HCT116 (cell line): ENCODE results near the gene GPRC5C. TPM values are rescaled to one million over a fixed set of nuclear protein-coding genes. Genes with fewer than 3 reads are reported as not detected.

Experiments used
- ATAC-seq: fragments of 200-7000 bp; cut with Tn5 transposase; 2 replicates; pipeline ENCODE4 v1.9.1; 2020; ENCODE audit warnings: mild to moderate bottlenecking, moderate library complexity
- BruUV-seq: library from RNA; stranded (reverse); fragments of 400-500 nt; replicated peaks from 2 replicates; lab custom pipeline; 2021; lab: Mats Ljungman, UMichigan
- CTCF ChIA-PET: fragments of 300-600 bp; sonication (Branson Sonifier 250); formaldehyde crosslinking; loops from one replicate; lab custom pipeline; 2021; ENCODE audit warnings: antibody characterized with exemption; lab: Charles Lee
- POLR2A ChIA-PET: fragments of 300-600, 350-600 bp; sonication (Branson Sonifier 250); formaldehyde crosslinking; loops from one replicate; lab custom pipeline; 2021; ENCODE audit warnings: antibody characterized with exemption; lab: Charles Lee
- RAD21 ChIA-PET, 2 experiments: fragments of 300-600 bp; sonication (Branson Sonifier 250); formaldehyde crosslinking; loops; one replicate each; lab custom pipeline; 2023; ENCODE audit warnings: low total read pairs in 2 of 2; ENCODE audit not compliant: uncharacterized antibody in 2 of 2, unreplicated experiment in 2 of 2, low non-redundant PET in 1 of 2; lab: Charles Lee
- DNase-seq: peaks from one replicate; pipeline ENCODE4 v3.0.0-alpha.2; 2010; ENCODE audit warnings: low read depth, low spot score
- H2AFZ ChIP-seq: fragments of 200-600 bp; shearing (Covaris generic), sonication (generic); 2 replicates; pipeline ENCODE4 v1.6.1; 2017; ENCODE audit warnings: low read depth, mixed run types, mixed read lengths, antibody characterized with exemption, low read length; ENCODE audit not compliant: poor library complexity, severe bottlenecking
- H3K27ac ChIP-seq: 2 replicates; pipeline ENCODE4 v1.5.1; 2012; ENCODE audit warnings: low read depth, low read length
- H3K27me3 ChIP-seq: fragments of 200-600 bp; sonication (generic); 2 replicates; pipeline ENCODE4 v1.6.1; 2016; ENCODE audit warnings: mixed run types, low read length, mixed read lengths; ENCODE audit not compliant: insufficient read depth
- H3K36me3 ChIP-seq, 2 experiments: fragments of 200-500 bp in 1 of 2; fragments of 200-600 bp in 1 of 2; sonication (Bioruptor generic) in 1 of 2; sonication (generic) in 1 of 2; 2 replicates each; pipeline versions ENCODE4 v1.5.1 to v1.6.1; 2014 to 2016; ENCODE audit warnings: low read length in 2 of 2, inconsistent platforms in 1 of 2, mixed read lengths in 1 of 2, mixed run types in 1 of 2; ENCODE audit not compliant: insufficient read depth in 2 of 2, control insufficient read depth in 1 of 2
- H3K4me1 ChIP-seq, 2 experiments: fragments of 200-600 bp in 1 of 2; sonication (generic) in 1 of 2; 2 replicates each; pipeline versions ENCODE4 v1.5.1 to v1.6.1; 2012 to 2017; ENCODE audit warnings: low read length in 2 of 2, inconsistent platforms in 1 of 2, mild to moderate bottlenecking in 1 of 2, mixed read lengths in 1 of 2, mixed run types in 1 of 2, moderate library complexity in 1 of 2; ENCODE audit not compliant: insufficient read depth in 2 of 2, control insufficient read depth in 1 of 2
- H3K4me2 ChIP-seq: fragments of 200-600 bp; sonication (generic); 2 replicates; pipeline ENCODE4 v1.6.1; 2017; ENCODE audit warnings: mixed run types, low read length, mixed read lengths
- H3K4me3 ChIP-seq, 2 experiments: fragments of 200-600 bp in 1 of 2; sonication (generic) in 1 of 2; replicated peaks in 1 of 2; 2 replicates each; pipeline ENCODE4 v1.5.1; 2011 to 2016; ENCODE audit warnings: low read length in 2 of 2, control low read depth in 1 of 2, low read depth in 1 of 2, mild to moderate bottlenecking in 1 of 2, mixed read lengths in 1 of 2, mixed run types in 1 of 2
- H3K79me2 ChIP-seq: fragments of 200-600 bp; sonication (generic); 2 replicates; pipeline ENCODE4 v1.6.1; 2017; ENCODE audit warnings: mild to moderate bottlenecking, mixed run types, low read length, moderate library complexity, mixed read lengths; ENCODE audit not compliant: insufficient read depth
- H3K9ac ChIP-seq: fragments of 200-600 bp; sonication (generic); 2 replicates; pipeline ENCODE4 v1.6.1; 2016; ENCODE audit warnings: low read length, mixed read lengths
- H3K9me2 ChIP-seq: fragments of 200-600 bp; sonication (generic), shearing (Covaris generic); 2 replicates; pipeline ENCODE4 v1.6.1; 2017; ENCODE audit warnings: mixed run types, mild to moderate bottlenecking, moderate library complexity; ENCODE audit not compliant: insufficient read depth
- H3K9me3 ChIP-seq, 2 experiments: fragments of 200-500 bp in 1 of 2; fragments of 200-600 bp in 1 of 2; sonication (Bioruptor generic) in 1 of 2; sonication (generic) in 1 of 2; 2 replicates each; pipeline ENCODE4 v1.6.1; 2014 to 2017; ENCODE audit warnings: low read length in 2 of 2, mixed read lengths in 2 of 2, inconsistent platforms in 1 of 2, low read depth in 1 of 2, mild to moderate bottlenecking in 1 of 2, mixed run types in 1 of 2, moderate library complexity in 1 of 2; ENCODE audit not compliant: control insufficient read depth in 1 of 2, insufficient read depth in 1 of 2
- H4K20me1 ChIP-seq: fragments of 200-600 bp; sonication (generic), shearing (Covaris generic); 2 replicates; pipeline ENCODE4 v1.6.1; 2017; ENCODE audit warnings: mixed run types, mild to moderate bottlenecking, moderate library complexity; ENCODE audit not compliant: insufficient read depth
- ATF3 ChIP-seq: IDR thresholded peaks from 2 replicates; pipeline ENCODE4 v1.6.1; 2012
- CTCF ChIP-seq, 3 experiments: fragments of 200-600 bp in 1 of 3; sonication (generic) in 1 of 3; IDR thresholded peaks in 2 of 3; conservative IDR thresholded peaks in 1 of 3; 2 replicates each; pipeline ENCODE4 v1.5.1; 2012 to 2017; ENCODE audit warnings: low read depth in 2 of 3, low read length in 2 of 3, antibody characterized with exemption in 1 of 3, borderline replicate concordance in 1 of 3, control low read depth in 1 of 3, mild to moderate bottlenecking in 1 of 3, mixed read lengths in 1 of 3, mixed run types in 1 of 3, moderate library complexity in 1 of 3; ENCODE audit not compliant: insufficient read depth in 1 of 3
- EGR1 ChIP-seq: IDR thresholded peaks from 2 replicates; pipeline ENCODE4 v1.6.1; 2012; ENCODE audit warnings: low read depth
- EZH2 ChIP-seq: fragments of 200-600 bp; sonication (generic); IDR thresholded peaks from 2 replicates; pipeline ENCODE4 v1.6.1; 2017; ENCODE audit warnings: antibody characterized with exemption, mixed run types
- EZH2phosphoT487 ChIP-seq: fragments of 200-600 bp; IDR thresholded peaks from 2 replicates; pipeline ENCODE4 v1.6.1; 2018; ENCODE audit warnings: antibody characterized with exemption, borderline replicate concordance
- FOSL1 ChIP-seq: IDR thresholded peaks from 2 replicates; pipeline ENCODE4 v1.6.1; 2012; ENCODE audit warnings: low read depth
- POLR2AphosphoS5 ChIP-seq: IDR thresholded peaks from 2 replicates; pipeline ENCODE4 v1.6.1; 2011; ENCODE audit warnings: mild to moderate bottlenecking, low read depth, low read length, moderate library complexity
- RAD21 ChIP-seq: IDR thresholded peaks from 2 replicates; pipeline ENCODE4 v1.6.1; 2012; ENCODE audit warnings: low read depth, mild to moderate bottlenecking
- SIN3A ChIP-seq: IDR thresholded peaks from 2 replicates; pipeline ENCODE4 v1.6.1; 2012; ENCODE audit warnings: low read depth
- SP1 ChIP-seq: IDR thresholded peaks from 2 replicates; pipeline ENCODE4 v1.6.1; 2012; ENCODE audit warnings: low read depth
- SRF ChIP-seq: IDR thresholded peaks from 2 replicates; pipeline ENCODE4 v1.6.1; 2012; ENCODE audit warnings: low read depth
- TCF7L2 ChIP-seq: IDR thresholded peaks from 2 replicates; pipeline ENCODE4 v1.7.0; 2011; ENCODE audit warnings: borderline replicate concordance, inconsistent platforms; ENCODE audit not compliant: insufficient read depth, insufficient read length; ENCODE audit errors: extremely low read depth
- ZFX ChIP-seq: fragments of 450-650 bp; IDR thresholded peaks from 2 replicates; pipeline ENCODE4 v1.6.1; 2017
- intact Hi-C: fragments of 100-400 bp; cut with micrococcal nuclease; formaldehyde crosslinking; loops from 2 replicates; pipeline ENCODE4 v1.10.0; 2022
- total RNA-seq: library from RNA; stranded (reverse); gene quantifications from one replicate; pipeline ENCODE4 v1.2.1, GENCODE V29; 2021; ENCODE audit not compliant: unreplicated experiment
- TF ChIP-seq, protein P1 (sequence below): IDR thresholded peaks from 2 replicates; pipeline ENCODE4 v1.6.1; 2011; ENCODE audit warnings: mild to moderate bottlenecking, low read length, moderate library complexity; ENCODE audit not compliant: insufficient replicate concordance; ENCODE audit errors: extremely low read depth

The GPRC5C gene
- total RNA-seq, 1 experiment from 2014 or later = 54.4 TPM

DNA sequence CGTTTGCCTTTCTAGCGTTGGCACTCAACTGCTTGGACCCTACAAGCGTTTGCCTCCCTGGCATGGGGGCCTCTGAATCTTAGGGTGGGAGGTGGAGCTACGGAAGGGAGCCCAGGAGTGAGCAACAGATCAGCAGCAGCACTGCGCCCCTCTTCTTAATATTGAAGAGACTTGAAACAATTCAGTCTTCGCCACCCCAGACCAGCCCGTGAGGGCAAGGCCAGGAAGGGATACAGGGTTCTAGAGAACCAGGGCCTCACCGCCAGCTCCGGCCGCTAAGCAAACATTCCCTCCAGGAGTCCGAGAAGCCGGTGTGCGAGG, 1.5 kb upstream of the GPRC5C start:
- TF ChIP-seq, protein P1, sequence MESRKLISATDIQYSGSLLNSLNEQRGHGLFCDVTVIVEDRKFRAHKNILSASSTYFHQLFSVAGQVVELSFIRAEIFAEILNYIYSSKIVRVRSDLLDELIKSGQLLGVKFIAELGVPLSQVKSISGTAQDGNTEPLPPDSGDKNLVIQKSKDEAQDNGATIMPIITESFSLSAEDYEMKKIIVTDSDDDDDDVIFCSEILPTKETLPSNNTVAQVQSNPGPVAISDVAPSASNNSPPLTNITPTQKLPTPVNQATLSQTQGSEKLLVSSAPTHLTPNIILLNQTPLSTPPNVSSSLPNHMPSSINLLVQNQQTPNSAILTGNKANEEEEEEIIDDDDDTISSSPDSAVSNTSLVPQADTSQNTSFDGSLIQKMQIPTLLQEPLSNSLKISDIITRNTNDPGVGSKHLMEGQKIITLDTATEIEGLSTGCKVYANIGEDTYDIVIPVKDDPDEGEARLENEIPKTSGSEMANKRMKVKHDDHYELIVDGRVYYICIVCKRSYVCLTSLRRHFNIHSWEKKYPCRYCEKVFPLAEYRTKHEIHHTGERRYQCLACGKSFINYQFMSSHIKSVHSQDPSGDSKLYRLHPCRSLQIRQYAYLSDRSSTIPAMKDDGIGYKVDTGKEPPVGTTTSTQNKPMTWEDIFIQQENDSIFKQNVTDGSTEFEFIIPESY = no peak
- no peak for TF ChIP-seq TCF7L2
- no peak for TF ChIP-seq SP1
- no peak for TF ChIP-seq SIN3A
- no peak for TF ChIP-seq RAD21
- TF ChIP-seq ZFX = no peak
- no peak for TF ChIP-seq EZH2
- TF ChIP-seq ATF3 = no peak
- no peak for TF ChIP-seq EGR1
- no peak for TF ChIP-seq POLR2AphosphoS5
- TF ChIP-seq FOSL1 = no peak
- TF ChIP-seq CTCF (IDR thresholded peaks at IDR 0.05 in 2 of 3, conservative IDR thresholded peaks at IDR 0.05 in 1 of 3; ENCODE audit: borderline replicate concordance in 1 of 3, insufficient read depth in 1 of 3, low read depth in 2 of 3, low read length in 2 of 3) = no peak
- TF ChIP-seq EZH2phosphoT487 = no peak
- no peak for TF ChIP-seq SRF
- Histone ChIP-seq H3K9me3 (no peaks in the 10 kb centered on the region), H3K9ac (peak overlapping the region; percentile 66), H3K79me2 (peaks cover 3% of the 10 kb centered on the region; the same call in 1 of the 2 replicates), H4K20me1 (no peaks in the 10 kb centered on the region), H2AFZ (peak overlapping the region; percentile 25), H3K4me1 (peaks cover 40 to 65% of the 10 kb centered on the region in 2 experiments), H3K4me3 (peak overlapping the region; percentile 64 to 70), H3K4me2 (peak overlapping the region; percentile 86), H3K27me3 (no peaks in the 10 kb centered on the region), H3K9me2 (no peaks in the 10 kb centered on the region), H3K27ac (peak overlapping the region; percentile 89), H3K36me3 (no peaks in the 10 kb centered on the region)
- ATAC-seq = no peak
- intact Hi-C loops = loop anchor here (2.0 kb wide), 1 partner anchor 14 kb away; no protein-coding TSS in a partner anchor
- no peak for DNase-seq
- BruUV-seq = TSS peak; percentile 67
- ChIA-PET CTCF (interaction anchor here (0.8 to 1.2 kb wide), 4 partner anchors 9 to 62 kb away, joined by 3 to 4 read pairs (median 4); partner anchors contain the start of gene GPR142), RAD21 (interaction anchor here in 1 of 2 experiments (1.2 kb wide), 1 partner anchor 13 kb away, joined by 6 read pairs; no protein-coding TSS in a partner anchor), POLR2A (interaction anchor here (0.9 to 2.1 kb wide), 4 partner anchors 13 to 51 kb away, joined by 3 to 10 read pairs (median 5); no protein-coding TSS in a partner anchor)
